PC-3 (cell line): ENCODE results near the gene CA4.

Experiments used
- CTCF ChIP-seq: fragments of 300-600 bp; sonication (generic); conservative IDR thresholded peaks from 2 replicates; pipeline ENCODE4 v1.5.1; 2017; ENCODE audit warnings: antibody characterized with exemption, low read depth, mild to moderate bottlenecking, low read length
- EZH2 ChIP-seq: fragments of 300-600 bp; sonication (generic); IDR thresholded peaks from one replicate; pipeline ENCODE4 v1.6.1; 2017; ENCODE audit warnings: antibody characterized with exemption, mild to moderate bottlenecking, low read length; ENCODE audit not compliant: unreplicated experiment
- EZH2phosphoT487 ChIP-seq: fragments of 300-600 bp; sonication (generic); IDR thresholded peaks from 2 replicates; pipeline ENCODE4 v1.6.1; 2018; ENCODE audit warnings: mild to moderate bottlenecking, antibody characterized with exemption, low read length, borderline replicate concordance

GRCh38 chr17:60106340-60107059 lies 43.3 kb upstream of the CA4 start:
- TF ChIP-seq EZH2 (no peak), CTCF (no peak), EZH2phosphoT487 (no peak)
